Peyer's patch (tissue), 4 donors: Measurements from ENCODE around the gene SETD4. TPM values are rescaled to one million over a fixed set of nuclear protein-coding genes. Genes with fewer than 3 reads are reported as not detected.

ENCODE experiments used
- DNase-seq, 3 donors: peaks; one replicate each; pipeline ENCODE4 v3.0.0-alpha.2; 2017 to 2019
- H3K27ac ChIP-seq, 4 donors: fragments of 200-600 bp; sonication (generic); one replicate each; pipeline ENCODE4 v1.5.1; 2016 to 2019
- H3K27me3 ChIP-seq, 2 donors: fragments of 200-600 bp; sonication (generic); one replicate each; pipeline ENCODE4 v1.5.1; 2019
- H3K36me3 ChIP-seq, 3 donors: fragments of 200-600 bp; sonication (generic); one replicate each; pipeline ENCODE4 v1.5.1; 2016 to 2019
- H3K4me1 ChIP-seq, 4 donors: fragments of 200-600 bp; sonication (generic); one replicate each; pipeline ENCODE4 v1.5.1; 2016 to 2019
- H3K4me3 ChIP-seq, 4 donors: fragments of 200-600 bp; sonication (generic); 1 replicate in 3 of 4; 2 replicates in 1 of 4; pipeline ENCODE4 v1.5.1; 2016 to 2019; ENCODE audit warnings: mild to moderate bottlenecking in 1 of 4
- H3K9me3 ChIP-seq, 4 donors: fragments of 200-600 bp; sonication (generic); one replicate each; pipeline ENCODE4 v1.5.1; 2016 to 2019; ENCODE audit warnings: mild to moderate bottlenecking in 1 of 4
- CTCF ChIP-seq, 6 experiments: fragments of 450-650 bp in 4 of 6; fragments of 200-600 bp in 2 of 6; sonication (generic) in 1 of 6; IDR thresholded peaks; one replicate each; pipeline ENCODE4 v1.5.1; 2017 to 2019; ENCODE audit warnings: antibody characterized with exemption in 6 of 6, mild to moderate bottlenecking in 3 of 6, moderate library complexity in 1 of 6
- POLR2A ChIP-seq, 2 donors: fragments of 450-650 bp; IDR thresholded peaks; one replicate each; pipeline ENCODE4 v1.5.1; 2017; ENCODE audit warnings: antibody characterized with exemption in 2 of 2, mild to moderate bottlenecking in 2 of 2, moderate library complexity in 2 of 2
- small RNA-seq, 2 donors: library from RNA; depleted of rRNA; stranded (forward); fragments of <200 nt; gene quantifications; one replicate each; pipeline ENCODE3, GENCODE V24; 2016
- total RNA-seq, 4 donors: library from RNA; depleted of rRNA; stranded (reverse); fragments of >200 nt; gene quantifications; one replicate each; pipeline ENCODE4 v1.1.0, GENCODE V29; 2016

Gene SETD4
- total RNA-seq, 4 donors from 2014 or later, result 37.1 to 73.2 (median 56.0) TPM

GRCh38 chr21:35990609-35991008 lies 69.7 kb downstream of the SETD4 start:
- no peak overlapping the region for H3K4me3 ChIP-seq
- H3K9me3 ChIP-seq, result no peaks in the 10 kb centered on the region
- H3K4me1 ChIP-seq, result no peaks in the 10 kb centered on the region
- no peaks in the 10 kb centered on the region for H3K27me3 ChIP-seq
- DNase-seq, result no peak
- TF ChIP-seq POLR2A (IDR thresholded peaks at IDR 0.05) (no peak), CTCF (IDR thresholded peaks at IDR 0.05) (no peak)
- H3K27ac ChIP-seq, result no peak overlapping the region
- no peaks in the 10 kb centered on the region for H3K36me3 ChIP-seq

DNA sequence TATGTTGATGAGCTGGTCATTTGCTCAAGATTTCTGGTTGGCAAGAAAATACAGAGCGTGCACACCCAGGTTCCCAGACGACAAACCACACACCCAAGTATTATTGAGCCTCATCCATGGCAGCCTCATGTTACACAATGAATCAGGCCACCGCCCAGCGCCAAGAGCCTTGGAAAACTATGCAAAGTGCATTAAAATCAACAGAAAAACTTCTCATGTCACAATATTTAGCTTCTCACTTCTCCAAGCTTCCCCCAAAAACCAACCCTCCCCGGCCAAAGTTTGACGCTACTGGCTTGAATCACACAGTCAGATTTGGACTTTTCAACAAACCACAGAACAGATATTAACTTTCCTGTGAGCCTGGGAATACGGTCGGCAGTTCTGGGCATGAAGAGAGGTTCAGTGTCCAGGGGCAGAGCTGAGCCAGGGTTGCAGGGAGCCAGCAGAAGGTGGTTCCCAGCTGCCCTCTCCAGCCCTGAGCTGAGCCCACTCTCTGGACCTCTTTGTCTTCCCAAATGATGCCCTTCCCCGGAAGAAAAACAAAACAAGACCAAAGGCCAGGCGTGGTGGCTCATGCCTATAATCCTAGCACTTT lies 71.1 kb downstream of the SETD4 start:
- Histone ChIP-seq H3K27ac (no peak overlapping the region), H3K4me3 (no peak overlapping the region), H3K4me1 (no peaks in the 10 kb centered on the region), H3K27me3 (no peaks in the 10 kb centered on the region), H3K36me3 (no peaks in the 10 kb centered on the region), H3K9me3 (no peaks in the 10 kb centered on the region)
- no peak for DNase-seq
- TF ChIP-seq CTCF (IDR thresholded peaks at IDR 0.05), result no peak
- no peak for TF ChIP-seq POLR2A (IDR thresholded peaks at IDR 0.05)

- Histone ChIP-seq H3K27me3 (no peaks in the 10 kb centered on the region), H3K4me3 (no peak overlapping the region), H3K9me3 (no peaks in the 10 kb centered on the region), H3K27ac (no peak overlapping the region), H3K36me3 (no peaks in the 10 kb centered on the region), H3K4me1 (no peaks in the 10 kb centered on the region)
- TF ChIP-seq CTCF (IDR thresholded peaks at IDR 0.05) (no peak), POLR2A (IDR thresholded peaks at IDR 0.05) (no peak)
- DNase-seq, result no peak
Measured at GRCh38 chr21:35988416-35989137, 71.7 kb downstream of the SETD4 start.

GRCh38 chr21:35987475-35987874 lies 72.9 kb downstream of the SETD4 start:
- H3K4me1 ChIP-seq, result no peaks in the 10 kb centered on the region
- DNase-seq, result no peak
- H3K9me3 ChIP-seq, result no peaks in the 10 kb centered on the region
- no peaks in the 10 kb centered on the region for H3K27me3 ChIP-seq
- TF ChIP-seq POLR2A (IDR thresholded peaks at IDR 0.05), result no peak
- TF ChIP-seq CTCF (IDR thresholded peaks at IDR 0.05), result no peak
- H3K27ac ChIP-seq, result no peak overlapping the region
- no peak overlapping the region for H3K4me3 ChIP-seq
- H3K36me3 ChIP-seq, result no peaks in the 10 kb centered on the region

- DNase-seq, result no peak
- H3K9me3 ChIP-seq, result no peaks in the 10 kb centered on the region
- TF ChIP-seq CTCF (IDR thresholded peaks at IDR 0.05) (no peak), POLR2A (IDR thresholded peaks at IDR 0.05) (no peak)
- no peak overlapping the region for H3K4me3 ChIP-seq
- no peaks in the 10 kb centered on the region for H3K4me1 ChIP-seq
- H3K36me3 ChIP-seq, result no peaks in the 10 kb centered on the region
- H3K27ac ChIP-seq, result no peak overlapping the region
- no peaks in the 10 kb centered on the region for H3K27me3 ChIP-seq
Measured at GRCh38 chr21:35984654-35985361, 75.5 kb downstream of the SETD4 start.

Small RNAs within 50 kb of the gene (small RNA-seq; reads per million reads assigned to genes)
- gene RNU6-992P, result 0 reads per million in 2 donors

Other genes with a start within 250 kb of the SETD4 start
- 1,000 to 10,000 TPM in 1 of 4 donors, 100 to 1,000 TPM in 3; 240 to 1,308 (median 979) TPM for gene CBR1, start 9.5 kb upstream of the SETD4 start, total RNA-seq
- 1 to 10 TPM in 3 of 4 donors, not detected in 1; 2.7 to 5.1 (median 3.2) TPM for gene CBR3, start 74.6 kb upstream of the SETD4 start, total RNA-seq
- gene DOP1B, start 96.3 kb upstream of the SETD4 start, total RNA-seq, result 10 to 100 TPM; 40.4 to 97.6 (median 69.8) TPM